H7 (cell line): ENCODE data around the gene ATG2B. TPM values are rescaled to one million over a fixed set of nuclear protein-coding genes. Genes with fewer than 3 reads are reported as not detected.

Source experiments
- DNase-seq: peaks from one replicate; pipeline ENCODE4 v3.0.0; 2012
- H3K27me3 ChIP-seq: 2 replicates; pipeline ENCODE4 v1.6.0; 2011; ENCODE audit warnings: mild to moderate bottlenecking, low read length; ENCODE audit not compliant: control insufficient read depth, insufficient read depth
- H3K36me3 ChIP-seq: replicated peaks from 2 replicates; pipeline ENCODE4 v1.5.1; 2011; ENCODE audit warnings: low read length; ENCODE audit not compliant: control insufficient read depth, insufficient read depth
- H3K4me3 ChIP-seq: 2 replicates; pipeline ENCODE4 v1.5.1; 2011; ENCODE audit warnings: low read depth, mild to moderate bottlenecking, control low read depth, low read length, moderate library complexity; ENCODE audit not compliant: insufficient read depth
- total RNA-seq: library from RNA; depleted of rRNA; stranded (reverse); fragments of >200 nt; shearing (Covaris generic); gene quantifications from 2 replicates; pipeline ENCODE4 v1.2.3, GENCODE V29; 2014

The ATG2B gene
- total RNA-seq, 1 experiment from 2014 or later, result 7.1 TPM

DNA sequence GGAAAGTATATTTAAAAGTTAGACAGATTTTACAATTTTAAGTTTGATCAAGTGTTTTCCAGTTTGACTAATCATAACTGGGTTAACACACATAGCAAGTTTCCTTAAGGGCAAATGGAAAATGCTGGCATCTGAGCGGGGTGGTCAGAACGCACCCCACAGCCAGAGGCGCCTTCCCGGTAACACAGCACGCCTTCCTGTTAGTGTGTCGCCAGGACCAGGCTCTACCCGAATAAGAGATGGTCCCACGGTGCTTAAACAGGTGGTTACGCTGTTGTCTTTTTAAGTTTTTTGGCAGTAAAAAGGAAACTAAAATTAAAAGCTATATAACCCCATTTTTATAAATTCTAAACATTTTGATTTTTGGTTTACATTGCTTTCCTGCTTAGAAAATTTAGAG, 79.1 kb downstream of the ATG2B start:
- Histone ChIP-seq H3K36me3 (no peaks in the 10 kb centered on the region), H3K27me3 (no peaks in the 10 kb centered on the region), H3K4me3 (no peak overlapping the region)
- no peak for DNase-seq

DNA sequence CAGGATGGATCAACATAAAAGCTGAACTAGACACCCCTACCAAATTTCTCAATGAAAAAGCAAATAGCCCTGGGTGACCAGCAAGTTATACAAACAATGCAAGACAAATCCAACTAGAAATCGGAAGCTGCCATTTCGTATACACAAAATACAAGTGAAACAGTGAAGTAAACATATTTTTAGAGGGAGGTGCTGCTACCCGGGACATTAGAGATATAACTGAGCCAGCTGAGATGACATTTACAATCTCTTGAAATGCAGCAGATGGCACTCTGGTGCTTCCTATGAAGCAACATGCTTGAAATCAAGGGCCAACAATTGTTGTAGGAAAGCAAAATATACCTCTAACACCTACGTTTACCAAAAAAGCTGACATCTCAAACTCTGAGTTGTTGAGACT, 81.7 kb downstream of the ATG2B start:
- no peaks in the 10 kb centered on the region for H3K27me3 ChIP-seq
- DNase-seq, result no peak
- H3K4me3 ChIP-seq, result no peak overlapping the region
- no peaks in the 10 kb centered on the region for H3K36me3 ChIP-seq

DNA sequence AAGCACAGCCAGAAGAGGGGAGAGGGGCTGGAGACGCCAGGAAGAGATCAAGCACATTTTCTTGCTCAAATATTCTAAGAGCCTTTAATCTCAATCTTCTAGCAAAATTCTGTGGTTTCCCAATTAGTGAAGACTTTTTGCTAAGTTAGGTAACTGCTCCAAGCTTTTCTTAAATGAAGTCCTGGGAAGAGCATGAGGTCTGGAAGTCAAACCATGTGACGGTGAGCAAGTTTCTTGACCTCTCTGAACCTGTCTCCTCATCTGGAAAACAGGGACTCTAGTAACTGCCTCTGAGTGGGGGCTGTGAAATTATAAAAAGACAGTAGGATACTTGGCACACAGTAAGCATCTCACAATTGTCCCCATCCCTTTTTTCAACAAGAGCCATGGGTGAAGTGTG, 83.0 kb downstream of the ATG2B start:
- DNase-seq, result no peak
- H3K36me3 ChIP-seq, result no peaks in the 10 kb centered on the region
- H3K27me3 ChIP-seq, result no peaks in the 10 kb centered on the region
- no peak overlapping the region for H3K4me3 ChIP-seq

DNA sequence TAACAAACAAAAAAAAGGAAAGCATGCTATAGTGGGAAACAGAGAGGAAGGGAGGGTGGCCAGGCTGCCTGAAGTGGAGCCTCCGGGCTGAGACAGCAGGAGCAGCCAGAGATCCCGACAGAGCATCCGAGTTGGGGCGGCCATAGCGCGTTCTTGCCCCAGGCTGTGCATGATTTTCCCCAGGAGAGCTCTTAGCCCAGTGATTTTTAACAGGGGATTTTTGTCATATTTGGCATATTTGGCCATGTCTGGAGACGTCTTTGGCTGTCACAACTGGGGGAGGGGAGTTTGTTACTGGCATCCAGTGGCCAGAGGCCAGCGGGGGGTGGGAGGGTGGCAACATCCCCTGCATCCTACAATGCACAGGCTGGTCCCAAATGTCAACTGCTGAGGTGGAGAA, 83.6 kb downstream of the ATG2B start:
- DNase-seq, result no peak
- Histone ChIP-seq H3K36me3 (no peaks in the 10 kb centered on the region), H3K27me3 (no peaks in the 10 kb centered on the region), H3K4me3 (no peak overlapping the region)

DNA sequence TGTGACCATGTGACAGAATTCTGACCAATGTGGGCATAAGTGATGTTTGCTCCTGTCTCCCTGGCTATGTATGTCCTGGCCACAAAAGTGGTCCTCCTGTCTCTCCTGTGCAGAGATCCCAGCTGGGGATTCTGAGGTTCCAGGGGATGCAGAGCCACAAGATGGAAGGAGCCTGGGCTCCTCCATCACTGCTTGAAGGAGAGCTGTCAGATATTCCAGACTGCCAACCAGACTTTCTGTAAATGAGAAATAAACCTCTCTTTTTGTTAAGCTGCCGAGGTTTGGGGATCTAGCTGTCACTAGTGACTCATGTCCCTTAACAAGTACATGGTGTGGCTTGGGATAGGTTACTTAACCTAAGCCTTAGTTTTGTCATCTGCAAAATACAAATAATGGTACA, 85.3 kb downstream of the ATG2B start:
- Histone ChIP-seq H3K27me3 (no peaks in the 10 kb centered on the region), H3K36me3 (no peaks in the 10 kb centered on the region), H3K4me3 (no peak overlapping the region)
- DNase-seq, result no peak

DNA sequence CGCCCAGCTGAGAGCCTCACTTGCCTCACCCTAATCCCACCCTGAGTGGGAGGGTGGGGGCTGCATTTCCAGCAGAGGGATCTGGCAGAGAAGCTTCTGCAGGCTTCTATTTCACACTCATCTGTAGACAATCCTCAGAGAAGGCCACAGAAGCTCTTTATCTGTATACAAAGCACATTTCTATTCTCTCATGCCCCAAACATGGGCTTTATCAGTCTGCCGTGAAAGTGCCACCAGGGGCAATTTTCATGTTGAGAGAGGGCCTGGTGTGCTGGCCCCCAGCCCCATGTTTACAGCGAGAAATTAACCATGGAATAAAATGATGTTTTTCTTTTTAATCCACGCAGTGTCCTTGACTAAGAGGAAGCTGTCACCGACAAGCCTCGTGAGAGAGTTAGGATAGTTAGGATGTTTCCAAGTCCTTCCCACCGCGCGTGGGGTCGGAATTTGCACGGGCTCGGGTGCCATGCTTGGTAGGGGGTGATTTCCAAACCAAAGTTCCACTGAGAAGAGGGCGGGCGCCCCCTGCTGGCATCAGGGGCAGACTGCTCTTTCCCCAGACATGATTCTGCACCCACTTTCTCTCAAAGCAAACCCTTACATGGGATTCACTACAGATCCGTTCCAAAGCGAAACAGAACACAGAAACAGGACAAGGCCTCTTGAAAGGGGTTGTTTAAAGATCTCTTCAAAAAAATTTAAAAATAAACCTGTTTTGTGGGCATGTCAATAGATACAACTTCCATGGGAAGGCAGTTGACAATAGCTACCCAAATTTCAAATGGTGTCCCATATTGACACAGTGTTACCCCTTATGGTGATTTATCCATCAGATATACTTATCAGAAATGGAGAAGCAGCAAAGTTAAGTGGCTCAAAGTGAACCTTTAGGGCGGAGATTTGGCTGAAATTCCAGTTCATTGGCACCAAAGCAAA, 87.7 kb downstream of the ATG2B start:
- DNase-seq, result peak; percentile 84
- Histone ChIP-seq H3K4me3 (no peak overlapping the region), H3K27me3 (no peaks in the 10 kb centered on the region), H3K36me3 (no peaks in the 10 kb centered on the region)

DNA sequence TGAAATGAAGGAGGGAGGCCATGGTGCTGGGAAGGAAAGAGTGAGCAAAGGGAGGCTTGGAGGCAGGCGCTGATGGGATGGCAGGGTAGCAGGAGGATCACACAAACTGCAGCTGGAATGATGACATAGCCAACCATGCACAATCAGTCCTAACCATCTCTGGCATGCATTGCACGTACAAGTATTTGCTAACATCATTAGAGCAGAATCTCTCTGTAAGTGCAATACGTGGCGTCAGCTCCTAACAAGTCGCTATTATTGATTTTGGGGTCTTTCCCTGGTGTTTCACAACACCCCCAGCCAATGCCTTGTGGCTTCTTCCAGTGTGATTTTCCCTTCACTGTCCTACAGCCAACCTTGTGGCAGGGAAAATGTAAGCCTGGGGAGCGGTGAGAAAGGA, 88.6 kb downstream of the ATG2B start:
- Histone ChIP-seq H3K27me3 (no peaks in the 10 kb centered on the region), H3K36me3 (no peaks in the 10 kb centered on the region), H3K4me3 (no peak overlapping the region)
- DNase-seq, result no peak

DNA sequence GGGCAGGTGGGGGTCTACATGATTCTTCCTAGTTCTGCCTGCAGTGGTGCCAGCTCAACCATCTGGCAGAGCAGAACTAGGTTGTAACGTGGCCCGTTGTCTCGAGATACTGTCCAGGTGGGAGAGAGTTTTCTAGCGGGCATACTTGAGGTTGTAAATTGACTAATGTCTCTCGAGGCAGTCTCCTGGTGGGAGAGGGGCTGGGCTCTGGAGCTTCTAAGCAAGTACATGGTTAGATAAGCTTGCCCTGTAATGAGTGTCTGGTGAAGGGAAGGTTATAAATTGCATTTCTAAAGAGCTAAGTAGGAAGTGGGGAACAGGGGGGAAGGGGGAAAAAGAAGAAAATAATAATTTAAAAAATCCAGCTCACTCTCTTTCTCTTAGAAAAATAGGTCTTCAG, 89.0 kb downstream of the ATG2B start:
- no peaks in the 10 kb centered on the region for H3K27me3 ChIP-seq
- no peak overlapping the region for H3K4me3 ChIP-seq
- DNase-seq, result no peak
- H3K36me3 ChIP-seq, result no peaks in the 10 kb centered on the region

DNA sequence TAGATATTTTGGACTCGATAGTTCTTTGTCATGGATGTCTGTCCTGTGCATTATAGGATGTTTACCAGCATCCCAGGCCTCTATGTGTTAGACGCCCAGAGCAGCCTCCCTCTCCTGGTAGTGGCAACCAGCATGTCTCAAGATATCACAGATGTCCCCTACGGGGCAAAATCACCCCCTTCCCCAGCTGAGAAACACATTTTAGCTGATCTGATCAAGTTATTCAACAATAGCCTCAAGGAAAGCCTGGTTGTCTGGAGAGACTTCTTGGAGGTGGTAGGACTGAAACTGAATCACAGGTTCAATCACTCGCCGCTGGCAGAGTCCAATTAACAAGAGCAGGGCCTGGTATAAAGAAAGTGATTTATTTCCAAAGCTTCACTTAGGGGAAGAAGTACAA, 89.5 kb downstream of the ATG2B start:
- DNase-seq, result no peak
- Histone ChIP-seq H3K27me3 (no peaks in the 10 kb centered on the region), H3K4me3 (no peak overlapping the region), H3K36me3 (no peaks in the 10 kb centered on the region)

DNA sequence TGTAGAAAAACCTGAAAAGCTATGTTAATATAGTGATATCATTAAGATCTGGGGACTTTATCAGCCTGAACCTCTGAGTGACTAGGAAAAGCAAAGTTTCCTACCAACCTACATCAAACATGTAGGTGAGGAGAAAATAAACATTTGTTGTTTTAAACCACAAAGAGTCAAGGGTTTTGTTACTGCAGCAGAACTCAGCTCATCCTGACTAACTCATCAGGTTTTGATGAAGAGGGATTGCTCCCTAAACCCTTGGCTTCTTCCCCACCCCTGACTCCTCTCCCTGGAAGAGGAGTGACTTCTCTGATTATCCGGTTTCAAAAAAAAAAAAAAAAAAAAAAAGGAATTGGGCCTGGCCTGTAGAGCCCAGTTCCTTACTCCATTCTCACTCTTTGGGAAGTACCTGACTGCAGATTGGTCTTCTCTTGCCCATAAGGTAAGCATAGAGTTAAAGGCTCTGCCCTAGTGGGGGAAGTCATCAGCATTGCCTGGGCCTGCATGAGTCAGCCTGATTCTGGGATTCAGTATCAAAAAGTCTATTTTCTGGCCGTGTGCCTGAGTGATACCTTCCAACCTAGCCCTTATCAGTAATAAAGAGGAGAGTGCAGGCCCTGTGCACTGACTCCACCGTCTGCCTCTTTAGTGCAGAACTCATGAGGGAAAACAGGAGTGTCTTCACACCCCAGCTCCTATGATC, 90.2 kb downstream of the ATG2B start:
- no peak for DNase-seq
- Histone ChIP-seq H3K27me3 (no peaks in the 10 kb centered on the region), H3K4me3 (no peak overlapping the region), H3K36me3 (no peaks in the 10 kb centered on the region)

DNA sequence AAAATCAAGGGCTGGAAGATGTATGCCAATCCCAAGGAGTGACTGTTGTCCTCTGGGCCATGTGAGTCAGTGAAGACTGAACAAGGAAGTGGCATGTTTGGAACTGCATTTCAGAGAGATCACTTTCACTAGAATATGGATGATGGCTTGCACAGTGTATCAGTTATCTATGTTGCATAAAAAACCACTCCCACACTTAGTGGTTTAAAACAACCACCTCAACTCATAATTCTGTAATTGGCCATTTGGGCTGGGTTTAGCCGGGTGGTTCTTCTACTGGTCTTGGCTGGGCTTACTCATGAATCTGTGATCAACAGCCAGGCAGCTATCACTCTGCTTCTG, 91.7 kb downstream of the ATG2B start:
- Histone ChIP-seq H3K27me3 (no peaks in the 10 kb centered on the region), H3K36me3 (no peaks in the 10 kb centered on the region), H3K4me3 (no peak overlapping the region)
- no peak for DNase-seq

DNA sequence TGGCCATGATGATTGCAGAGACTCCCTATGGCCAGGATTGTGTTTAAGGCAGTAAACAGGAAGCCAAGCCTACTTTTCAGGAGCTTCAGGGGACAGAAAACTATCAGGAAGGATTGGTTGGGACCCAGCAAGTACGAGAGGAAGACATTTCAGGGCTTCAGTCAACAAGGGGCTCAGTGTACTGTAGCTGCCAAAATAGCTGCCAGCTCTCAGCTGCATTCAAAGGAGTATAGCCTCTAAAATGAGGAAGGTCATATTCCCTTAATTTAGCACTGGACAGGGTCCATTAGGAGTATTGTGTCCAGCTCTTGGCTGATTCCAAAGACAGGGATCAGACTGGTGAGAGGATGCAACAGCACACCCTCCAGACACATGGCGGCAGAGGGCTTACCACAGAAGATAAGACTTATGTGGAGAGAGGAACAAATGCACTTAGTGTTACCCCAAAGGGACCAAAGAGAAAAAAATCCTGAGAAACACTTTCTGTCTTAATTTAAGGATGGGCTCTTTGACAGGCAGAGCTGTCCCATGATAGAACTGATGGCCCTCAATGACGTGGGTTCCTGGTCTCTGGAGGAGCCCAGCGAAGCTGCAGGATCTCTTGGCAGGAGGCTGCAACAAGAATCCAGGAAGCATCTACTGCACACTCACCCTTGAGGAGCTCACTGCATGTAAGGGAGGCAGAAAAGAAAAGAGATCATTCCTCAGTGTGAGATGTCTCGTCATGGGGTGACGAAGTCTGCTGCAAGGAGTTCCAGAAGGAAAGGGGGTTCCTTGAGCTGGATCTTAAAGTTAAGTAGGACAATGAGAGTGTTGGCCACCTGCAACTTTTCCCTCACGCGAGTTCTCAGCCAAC, 92.3 kb downstream of the ATG2B start:
- Histone ChIP-seq H3K4me3 (no peak overlapping the region), H3K36me3 (no peaks in the 10 kb centered on the region), H3K27me3 (no peaks in the 10 kb centered on the region)
- no peak for DNase-seq

DNA sequence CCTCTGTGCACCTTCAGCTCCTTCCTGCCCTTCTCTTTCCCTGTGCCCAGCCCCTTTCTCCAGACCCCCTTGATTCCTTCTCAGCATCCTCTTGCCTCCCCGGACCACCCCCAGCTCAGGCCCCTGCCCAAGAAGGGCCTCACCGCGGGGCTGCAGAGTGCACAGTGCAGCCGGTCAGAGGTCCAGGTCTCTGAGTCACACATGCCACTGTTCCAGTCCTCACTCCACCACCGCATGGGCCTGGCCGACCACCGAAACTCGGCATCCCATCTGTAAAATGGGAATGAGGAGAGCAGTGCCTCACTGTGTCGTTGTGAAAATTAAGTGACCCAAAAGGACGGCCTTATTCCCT, 93.8 kb downstream of the ATG2B start:
- Histone ChIP-seq H3K4me3 (no peak overlapping the region), H3K36me3 (no peaks in the 10 kb centered on the region), H3K27me3 (no peaks in the 10 kb centered on the region)
- DNase-seq, result no peak

DNA sequence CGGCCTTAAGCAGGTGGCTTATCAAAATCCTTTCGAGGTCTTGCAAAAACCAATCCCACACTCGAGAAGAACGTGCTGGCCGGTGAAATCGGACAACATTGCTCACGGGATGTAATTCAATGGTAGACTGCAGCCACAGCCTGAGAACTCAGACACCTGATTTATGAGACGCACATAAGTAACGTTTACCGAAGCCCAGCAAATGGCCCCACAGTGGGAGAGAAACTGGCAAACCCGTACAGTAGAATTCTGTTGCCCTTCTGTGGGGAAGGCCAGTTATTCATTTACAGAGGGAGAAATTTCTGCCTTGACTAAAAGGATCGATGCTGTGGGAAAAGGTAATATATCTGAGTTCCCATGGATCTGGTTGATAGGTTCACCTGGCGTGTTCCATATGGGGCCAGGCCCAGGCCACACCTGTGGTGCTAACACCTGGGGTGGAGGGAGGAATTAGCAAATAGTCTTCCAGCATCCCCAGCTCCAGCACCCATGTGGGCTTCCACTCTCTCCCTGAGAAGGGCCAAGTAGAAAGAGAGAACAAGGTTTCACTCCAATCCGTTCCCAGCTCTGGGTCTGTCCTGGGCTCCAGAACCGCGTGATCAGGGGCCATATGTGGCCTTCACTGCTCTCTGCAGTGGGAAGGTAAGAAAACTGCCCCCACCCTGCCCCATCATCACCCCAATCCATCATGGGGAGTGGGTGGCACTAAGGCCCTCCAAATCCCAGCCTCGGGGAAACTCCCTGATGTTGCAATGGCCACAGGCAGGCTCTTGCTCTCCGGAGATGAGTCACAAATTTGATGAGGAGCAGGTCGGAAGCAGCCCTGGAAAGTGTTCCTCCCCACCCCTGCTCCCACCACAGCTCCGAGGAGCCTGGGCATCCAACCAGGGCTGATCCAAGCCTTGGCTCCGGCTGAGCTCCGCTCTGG, 94.4 kb downstream of the ATG2B start:
- no peaks in the 10 kb centered on the region for H3K36me3 ChIP-seq
- H3K27me3 ChIP-seq, result no peaks in the 10 kb centered on the region
- H3K4me3 ChIP-seq, result no peak overlapping the region
- no peak for DNase-seq
